Tibial nerve (tissue), 4 donors: ENCODE data around the gene BMP8A. TPM values are rescaled to one million over a fixed set of nuclear protein-coding genes. Genes with fewer than 3 reads are reported as not detected.
"Not testable (repeated sequence)": the region's sequence is repeated elsewhere in the genome, so short reads cannot be mapped to it uniquely, and the experiment has no call there.

Experiments
- DNase-seq, 2 donors: peaks; one replicate each; pipeline ENCODE4 v3.0.0-alpha.2; 2019; ENCODE audit warnings: low spot score in 2 of 2
- H3K27ac ChIP-seq, 4 donors: fragments of 200-600 bp; sonication (generic) in 3 of 4; one replicate each; pipeline ENCODE4 v1.5.1; 2017 to 2019; ENCODE audit warnings: mild to moderate bottlenecking in 1 of 4
- H3K27me3 ChIP-seq, 2 donors: fragments of 200-600 bp; sonication (generic) in 1 of 2; one replicate each; pipeline versions ENCODE4 v1.5.1 to v1.6.0; 2017 to 2019
- H3K36me3 ChIP-seq, 3 donors: fragments of 200-600 bp; sonication (generic); one replicate each; pipeline ENCODE4 v1.5.1; 2018 to 2019
- H3K4me1 ChIP-seq, 4 donors: fragments of 200-600 bp; sonication (generic) in 3 of 4; one replicate each; pipeline ENCODE4 v1.5.1; 2017 to 2019
- H3K4me3 ChIP-seq, 4 donors: fragments of 200-600 bp; sonication (generic) in 3 of 4; one replicate each; pipeline ENCODE4 v1.5.1; 2017 to 2019; ENCODE audit warnings: mild to moderate bottlenecking in 1 of 4, moderate library complexity in 1 of 4
- H3K9me3 ChIP-seq, 4 donors: fragments of 200-600 bp; sonication (generic) in 3 of 4; one replicate each; pipeline ENCODE4 v1.5.1; 2017 to 2019
- EP300 ChIP-seq, 2 donors: sonication (generic); formaldehyde crosslinking; IDR thresholded peaks; one replicate each; pipeline ENCODE4 v1.6.1; 2017; ENCODE audit warnings: antibody characterized with exemption in 2 of 2, mild to moderate bottlenecking in 1 of 2
- POLR2A ChIP-seq, 2 donors: fragments of 450-650 bp; IDR thresholded peaks; one replicate each; pipeline ENCODE4 v1.6.1; 2017; ENCODE audit warnings: antibody characterized with exemption in 2 of 2, mild to moderate bottlenecking in 2 of 2, moderate library complexity in 2 of 2
- WGBS, 2 donors: methylation state at CpG; one replicate each; pipeline ENCODE4 v1.1.5; 2018; 5-methylcytosine and 5-hydroxymethylcytosine counted together
- total RNA-seq, 4 donors: library from RNA; depleted of rRNA; stranded (reverse); fragments of >200 nt; gene quantifications; one replicate each; pipeline ENCODE4 v1.1.0, GENCODE V29; 2016
- TF ChIP-seq, protein P1 (sequence below), 5 experiments: fragments of 200-600 bp in 3 of 5; fragments of 450-650 bp in 2 of 5; sonication (generic) in 3 of 5; IDR thresholded peaks; one replicate each; pipeline ENCODE4 v1.5.1; 2016 to 2019; ENCODE audit warnings: antibody characterized with exemption in 5 of 5, mild to moderate bottlenecking in 3 of 5, moderate library complexity in 2 of 5

Gene BMP8A
- total RNA-seq, 4 donors from 2014 or later, result 2.7 to 9.6 (median 7.0) TPM

DNA sequence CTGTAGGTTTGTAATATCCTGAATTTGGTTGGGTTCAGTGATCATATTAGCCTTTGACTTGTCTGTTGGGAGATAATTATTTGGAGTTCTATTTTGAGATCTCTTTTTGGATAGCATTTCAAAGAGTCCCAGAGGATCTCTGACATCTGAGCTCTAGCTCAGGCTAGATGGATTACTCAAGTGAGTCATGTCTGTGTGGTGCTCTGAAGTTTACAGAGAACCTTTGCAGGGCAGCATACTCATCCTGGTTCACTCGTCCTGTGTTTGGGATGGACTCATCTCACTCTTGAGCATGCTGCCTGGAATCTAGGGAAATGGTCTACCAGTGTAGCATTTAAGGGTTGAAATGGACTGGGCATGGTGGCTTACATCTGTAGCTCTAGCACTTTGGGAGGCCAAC is 29.4 kb upstream of the BMP8A start:
- H3K4me3 ChIP-seq, result no peak overlapping the region
- no peak for DNase-seq
- TF ChIP-seq EP300 (IDR thresholded peaks at IDR 0.05), result no peak
- WGBS, 2 donors, result 56 to 75% methylated on average over 1 of the region's 1 CpG
- H3K27me3 ChIP-seq, result no peaks in the 10 kb centered on the region
- no peaks in the 10 kb centered on the region for H3K9me3 ChIP-seq
- no peaks in the 10 kb centered on the region for H3K4me1 ChIP-seq
- H3K36me3 ChIP-seq, result peaks cover 0 to 100% (median 41%) of the 10 kb centered on the region in 3 donors
- H3K27ac ChIP-seq, result no peak overlapping the region

DNA sequence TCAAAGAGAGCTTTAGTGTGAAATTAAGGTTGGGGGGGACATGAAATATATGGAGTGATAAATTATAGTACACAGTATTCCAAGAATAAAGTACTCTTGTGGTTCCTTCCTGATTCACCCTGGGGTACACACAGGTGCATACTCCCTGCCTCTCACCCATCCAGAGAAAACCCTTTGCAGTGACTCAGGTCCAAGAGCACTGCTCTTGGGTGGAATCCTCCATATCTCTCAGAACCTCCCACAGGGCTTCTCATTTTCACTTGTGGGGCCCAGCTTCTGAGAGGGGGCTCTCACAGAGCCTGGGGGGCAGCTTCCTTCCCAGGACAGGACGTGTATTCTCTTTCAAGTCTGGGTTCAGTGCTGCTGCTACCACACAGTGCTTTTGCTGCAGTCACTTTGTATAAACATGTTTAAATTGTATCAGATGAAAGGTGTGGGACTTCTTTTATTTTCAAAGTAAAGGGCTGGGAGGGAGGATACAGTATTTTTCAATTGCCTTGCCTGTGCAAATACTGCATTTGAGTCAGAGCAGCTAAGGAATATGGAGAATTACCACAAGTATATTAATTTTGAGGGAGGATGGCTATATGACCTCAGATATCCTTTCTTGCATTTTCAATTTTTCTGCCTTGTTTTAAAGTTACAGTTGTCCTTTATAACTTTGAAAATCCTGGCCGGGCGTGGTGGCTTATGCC is 24.9 kb upstream of the BMP8A start:
- Histone ChIP-seq H3K9me3 (no peaks in the 10 kb centered on the region), H3K4me1 (no peaks in the 10 kb centered on the region), H3K4me3 (no peak overlapping the region), H3K27ac (no peak overlapping the region), H3K36me3 (peaks cover 0 to 98% (median 35%) of the 10 kb centered on the region in 3 donors), H3K27me3 (no peaks in the 10 kb centered on the region)
- no peak for DNase-seq
- 65 to 85% methylated on average over 3 of the region's 3 CpGs for WGBS, 2 donors
- TF ChIP-seq POLR2A (IDR thresholded peaks at IDR 0.05), result no peak
- TF ChIP-seq, protein P1, sequence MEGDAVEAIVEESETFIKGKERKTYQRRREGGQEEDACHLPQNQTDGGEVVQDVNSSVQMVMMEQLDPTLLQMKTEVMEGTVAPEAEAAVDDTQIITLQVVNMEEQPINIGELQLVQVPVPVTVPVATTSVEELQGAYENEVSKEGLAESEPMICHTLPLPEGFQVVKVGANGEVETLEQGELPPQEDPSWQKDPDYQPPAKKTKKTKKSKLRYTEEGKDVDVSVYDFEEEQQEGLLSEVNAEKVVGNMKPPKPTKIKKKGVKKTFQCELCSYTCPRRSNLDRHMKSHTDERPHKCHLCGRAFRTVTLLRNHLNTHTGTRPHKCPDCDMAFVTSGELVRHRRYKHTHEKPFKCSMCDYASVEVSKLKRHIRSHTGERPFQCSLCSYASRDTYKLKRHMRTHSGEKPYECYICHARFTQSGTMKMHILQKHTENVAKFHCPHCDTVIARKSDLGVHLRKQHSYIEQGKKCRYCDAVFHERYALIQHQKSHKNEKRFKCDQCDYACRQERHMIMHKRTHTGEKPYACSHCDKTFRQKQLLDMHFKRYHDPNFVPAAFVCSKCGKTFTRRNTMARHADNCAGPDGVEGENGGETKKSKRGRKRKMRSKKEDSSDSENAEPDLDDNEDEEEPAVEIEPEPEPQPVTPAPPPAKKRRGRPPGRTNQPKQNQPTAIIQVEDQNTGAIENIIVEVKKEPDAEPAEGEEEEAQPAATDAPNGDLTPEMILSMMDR (IDR thresholded peaks at IDR 0.05), result no peak
- TF ChIP-seq EP300 (IDR thresholded peaks at IDR 0.05), result no peak

DNA sequence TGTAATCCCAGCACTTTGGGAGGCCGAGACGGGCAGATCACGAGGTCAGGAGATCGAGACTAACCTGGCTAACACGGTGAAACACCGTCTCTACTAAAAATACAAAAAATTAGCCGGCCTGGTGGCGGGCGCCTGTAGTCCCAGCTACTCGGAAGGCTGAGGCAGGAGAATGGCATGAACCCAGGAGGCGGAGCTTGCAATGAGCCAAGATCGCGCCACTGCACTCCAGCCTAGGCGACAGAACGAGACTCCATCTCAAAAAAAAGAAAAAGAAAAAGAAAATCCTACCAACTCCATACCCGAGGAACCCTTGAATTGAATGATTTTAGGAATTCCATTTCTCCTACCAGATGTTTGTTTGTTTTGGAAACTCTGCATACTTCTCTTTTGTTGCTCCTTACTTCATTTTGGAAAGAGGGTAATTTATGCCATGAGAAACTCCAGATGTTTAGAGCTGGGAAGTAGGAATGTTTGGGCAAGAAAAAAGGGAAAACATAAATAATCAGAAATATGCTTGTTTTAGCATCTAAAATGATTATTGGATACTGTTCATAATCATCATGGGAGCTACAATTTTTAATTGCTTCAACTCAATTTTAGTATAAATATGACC is 24.2 kb upstream of the BMP8A start:
- not testable (repeated sequence) for H3K27ac ChIP-seq, H3K9me3 ChIP-seq, H3K4me3 ChIP-seq, H3K27me3 ChIP-seq, H3K4me1 ChIP-seq, DNase-seq
- peaks cover 0 to 92% (median 32%) of the 10 kb centered on the region in 3 donors for H3K36me3 ChIP-seq
- 61 to 71% methylated on average over 16 of the region's 16 CpGs for WGBS, 2 donors

DNA sequence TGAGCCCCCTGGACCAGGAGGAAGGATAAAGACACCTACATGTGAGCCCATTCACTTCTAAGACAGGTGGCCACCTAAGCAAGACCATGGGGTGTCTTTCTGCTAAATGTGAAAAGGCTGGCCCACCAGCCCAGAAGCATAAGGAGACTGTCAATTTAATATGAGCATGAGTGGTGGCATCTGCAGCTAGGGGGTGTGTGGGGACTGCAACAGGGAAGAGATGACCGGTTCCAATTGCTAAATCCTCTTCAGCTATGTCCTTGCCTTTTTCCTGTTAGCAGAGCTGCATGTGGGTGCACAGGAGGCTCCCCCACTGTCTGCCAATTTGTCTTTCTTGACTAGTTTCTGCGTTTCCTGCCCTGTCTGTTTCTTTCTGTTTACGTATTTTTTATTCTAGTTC is 22.3 kb upstream of the BMP8A start:
- Histone ChIP-seq H3K4me1 (no peaks in the 10 kb centered on the region), H3K27ac (no peak overlapping the region), H3K36me3 (peaks cover 0 to 91% (median 22%) of the 10 kb centered on the region in 3 donors), H3K4me3 (no peak overlapping the region), H3K27me3 (no peaks in the 10 kb centered on the region), H3K9me3 (no peaks in the 10 kb centered on the region)
- WGBS, 2 donors, result 78 to 94% methylated on average over 3 of the region's 3 CpGs
- TF ChIP-seq EP300 (IDR thresholded peaks at IDR 0.05), result no peak
- TF ChIP-seq, protein P1 (IDR thresholded peaks at IDR 0.05), result peak in 1 of 5 experiments; percentile 15
- DNase-seq, result no peak

DNA sequence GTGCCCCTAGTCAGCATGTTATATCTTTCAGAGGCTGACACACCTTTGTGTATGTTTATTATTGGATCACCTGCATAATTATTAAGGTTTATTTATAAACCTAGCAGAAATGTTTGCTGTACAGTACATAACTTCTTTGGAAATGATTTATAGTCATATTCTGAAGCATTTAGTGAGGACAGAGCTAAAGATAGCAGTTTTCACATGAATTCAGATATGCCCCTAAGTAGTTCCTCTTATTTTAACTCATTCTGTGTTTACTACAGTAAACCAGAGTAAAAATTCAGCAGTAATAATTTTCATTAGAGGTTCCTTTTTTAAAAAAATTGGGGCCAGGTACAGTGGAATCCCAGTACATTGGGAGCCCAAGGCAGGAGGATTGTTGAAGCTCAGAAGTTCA is 21.4 kb upstream of the BMP8A start:
- no peaks in the 10 kb centered on the region for H3K4me1 ChIP-seq
- H3K27ac ChIP-seq, result no peak overlapping the region
- no peak for DNase-seq
- peaks cover 0 to 91% (median 16%) of the 10 kb centered on the region in 3 donors for H3K36me3 ChIP-seq
- no peak overlapping the region for H3K4me3 ChIP-seq
- TF ChIP-seq EP300 (IDR thresholded peaks at IDR 0.05) (no peak), POLR2A (IDR thresholded peaks at IDR 0.05) (no peak)
- TF ChIP-seq, protein P1 (IDR thresholded peaks at IDR 0.05), result no peak
- no peaks in the 10 kb centered on the region for H3K27me3 ChIP-seq
- H3K9me3 ChIP-seq, result no peaks in the 10 kb centered on the region

DNA sequence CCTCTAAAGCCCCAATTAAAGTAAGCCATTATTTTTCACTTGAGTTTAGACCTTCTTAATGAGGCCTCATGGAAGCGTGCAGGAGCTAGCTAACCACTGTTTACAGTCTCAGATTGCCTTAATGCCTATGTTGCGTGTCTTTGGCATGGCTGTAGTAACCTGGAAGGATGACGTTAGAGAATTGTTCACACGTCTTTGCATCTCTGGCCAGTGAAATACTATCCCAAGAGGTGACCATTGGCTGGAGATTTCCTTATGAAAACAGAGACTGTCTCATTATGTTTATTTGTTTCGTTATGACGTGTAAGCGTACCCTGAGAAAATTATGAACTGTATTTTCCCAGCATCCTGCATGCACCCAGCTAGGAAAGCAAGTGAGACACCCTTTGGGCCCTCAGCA is 18.6 kb upstream of the BMP8A start:
- H3K27ac ChIP-seq, result no peak overlapping the region
- 89 to 91% methylated on average over 7 of the region's 7 CpGs for WGBS, 2 donors
- no peaks in the 10 kb centered on the region for H3K27me3 ChIP-seq
- H3K4me1 ChIP-seq, result no peaks in the 10 kb centered on the region
- H3K36me3 ChIP-seq, result peaks cover 0 to 89% (median 15%) of the 10 kb centered on the region in 3 donors
- DNase-seq, result no peak
- no peaks in the 10 kb centered on the region for H3K9me3 ChIP-seq
- TF ChIP-seq, protein P1 (IDR thresholded peaks at IDR 0.05), result no peak
- TF ChIP-seq POLR2A (IDR thresholded peaks at IDR 0.05) (no peak), EP300 (IDR thresholded peaks at IDR 0.05) (no peak)
- H3K4me3 ChIP-seq, result no peak overlapping the region
